AG09309 (cell line): Measurements from ENCODE around the gene CASK.

Source experiments
- DNase-seq: peaks from one replicate; pipeline ENCODE4 v3.0.0-alpha.2; 2010; ENCODE audit warnings: low read depth
- H3K4me3 ChIP-seq: 2 replicates; pipeline ENCODE4 v1.5.1; 2011; ENCODE audit warnings: mild to moderate bottlenecking, low read depth, low read length, moderate library complexity; ENCODE audit not compliant: control insufficient read depth
- CTCF ChIP-seq: IDR thresholded peaks from 2 replicates; pipeline ENCODE4 v1.5.1; 2011; ENCODE audit warnings: mild to moderate bottlenecking, low read depth, low read length, inconsistent platforms; ENCODE audit not compliant: insufficient read depth, control insufficient read depth; ENCODE audit errors: missing control alignments

Gene CASK

GRCh38 chrX:41870719-41871151, 52.6 kb downstream of the CASK start:
- TF ChIP-seq CTCF = no peak
- no peak for DNase-seq
- no peak overlapping the region for H3K4me3 ChIP-seq

GRCh38 chrX:41868392-41868977, 54.9 kb downstream of the CASK start:
- TF ChIP-seq CTCF = no peak
- no peak overlapping the region for H3K4me3 ChIP-seq
- DNase-seq = no peak

GRCh38 chrX:41863343-41864203, 59.8 kb downstream of the CASK start:
- no peak overlapping the region for H3K4me3 ChIP-seq
- DNase-seq = no peak
- peak; percentile 4 for TF ChIP-seq CTCF

- no peak overlapping the region for H3K4me3 ChIP-seq
- TF ChIP-seq CTCF = no peak
- no peak for DNase-seq
Observed at GRCh38 chrX:41862562-41863184, 60.7 kb downstream of the CASK start.

- DNase-seq = no peak
- no peak overlapping the region for H3K4me3 ChIP-seq
Observed at GRCh38 chrX:41858161-41858775, 65.1 kb downstream of the CASK start.

More at GRCh38 chrX:41858161-41858775, 65.1 kb downstream of the CASK start:
- TF ChIP-seq CTCF = no peak
